GM08714 (cell line): ENCODE data around the gene PRICKLE3.
A peak's percentile ranks its signal among the peaks of the same experiment; 100 is the strongest.
"Not testable (repeated sequence)": the region's sequence is repeated elsewhere in the genome, so short reads cannot be mapped to it uniquely, and the experiment has no call there.

Source experiments
- H3K4me3 ChIP-seq: fragments of 200-500 bp; sonication (Bioruptor generic); 2 replicates; pipeline ENCODE4 v1.5.1; 2014; ENCODE audit warnings: mild to moderate bottlenecking, low read length, inconsistent platforms
- ZNF274 ChIP-seq: IDR thresholded peaks from 2 replicates; pipeline ENCODE4 v1.6.1; 2012; ENCODE audit warnings: mild to moderate bottlenecking, low read depth, low read length

The PRICKLE3 gene

DNA sequence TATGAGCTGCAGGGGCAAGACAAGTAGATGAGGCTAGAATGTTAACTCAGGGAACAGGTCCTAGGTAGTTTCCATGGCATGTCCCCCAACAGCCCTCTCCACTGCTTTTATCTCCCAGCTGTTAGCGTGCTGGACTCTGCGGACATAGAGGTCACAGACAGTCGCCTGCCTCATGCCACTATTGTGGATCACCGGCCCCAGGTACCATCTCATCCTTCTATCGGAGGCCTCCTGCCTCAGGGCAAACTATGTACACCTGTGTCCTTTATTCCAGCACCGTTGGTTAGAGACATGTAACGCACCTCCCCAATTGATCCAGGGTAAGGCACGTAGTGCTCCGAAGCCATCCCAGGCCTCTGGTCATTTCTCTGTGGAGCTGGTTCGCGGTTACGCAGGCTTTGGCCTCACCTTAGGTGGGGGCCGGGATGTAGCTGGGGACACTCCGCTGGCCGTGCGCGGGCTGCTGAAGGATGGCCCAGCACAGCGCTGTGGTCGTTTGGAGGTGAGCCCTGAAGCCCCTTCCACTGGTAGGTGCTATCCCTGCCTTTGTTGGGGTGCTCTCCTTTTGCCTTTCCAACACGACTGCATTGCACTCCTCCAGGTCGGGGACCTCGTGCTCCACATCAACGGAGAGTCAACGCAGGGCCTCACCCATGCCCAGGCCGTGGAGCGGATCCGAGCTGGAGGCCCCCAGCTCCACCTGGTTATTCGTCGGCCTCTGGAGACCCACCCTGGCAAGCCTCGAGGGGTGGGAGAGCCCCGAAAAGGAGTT, 21.4 kb downstream of the PRICKLE3 start:
- no peak for TF ChIP-seq ZNF274
- no peak overlapping the region for H3K4me3 ChIP-seq

DNA sequence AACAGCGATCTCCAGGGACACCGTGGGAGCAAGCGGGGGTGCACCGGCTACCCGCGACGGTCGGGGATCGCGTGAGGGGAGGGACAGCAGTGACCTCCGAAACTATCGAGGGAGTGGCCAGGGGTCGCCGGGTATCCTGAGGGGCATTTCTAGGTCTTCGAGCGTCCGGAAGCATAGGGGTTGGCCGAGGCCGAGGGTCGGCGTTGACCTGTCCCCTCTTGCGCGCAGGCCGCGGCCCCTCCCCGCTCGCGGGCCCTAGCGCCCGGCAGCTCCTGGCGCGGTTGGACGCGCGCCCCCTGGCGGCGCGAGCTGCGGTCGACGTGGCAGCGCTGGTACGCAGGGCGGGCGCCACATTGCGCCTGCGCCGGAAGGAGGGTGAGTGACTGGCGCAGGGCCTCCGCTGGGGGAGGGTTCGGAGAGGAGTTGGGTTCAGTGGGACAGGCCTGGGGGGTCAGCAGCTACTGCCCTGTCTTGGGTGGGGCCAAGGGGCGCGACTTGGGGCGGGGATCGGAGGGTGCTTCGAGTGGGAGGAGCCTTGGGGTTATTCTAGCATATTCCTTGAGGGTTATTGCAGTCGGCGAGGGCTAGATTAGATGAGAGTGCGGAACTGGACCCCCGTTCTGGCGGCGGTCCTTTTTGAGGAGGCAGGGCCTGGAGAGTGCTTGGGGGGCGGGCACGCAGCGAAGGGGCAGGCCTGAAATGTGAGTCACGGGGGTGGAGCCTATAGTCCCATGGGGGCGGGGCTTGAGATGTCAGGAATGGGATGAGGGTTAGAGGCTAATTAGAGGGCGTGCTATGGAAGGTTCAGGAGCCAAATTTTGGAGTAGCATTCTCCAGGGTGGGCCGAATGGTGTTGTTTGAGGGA, 22.4 kb downstream of the PRICKLE3 start:
- H3K4me3 ChIP-seq: peak overlapping the region; percentile 38; the same call in 1 of the 2 replicates
- TF ChIP-seq ZNF274: no peak

DNA sequence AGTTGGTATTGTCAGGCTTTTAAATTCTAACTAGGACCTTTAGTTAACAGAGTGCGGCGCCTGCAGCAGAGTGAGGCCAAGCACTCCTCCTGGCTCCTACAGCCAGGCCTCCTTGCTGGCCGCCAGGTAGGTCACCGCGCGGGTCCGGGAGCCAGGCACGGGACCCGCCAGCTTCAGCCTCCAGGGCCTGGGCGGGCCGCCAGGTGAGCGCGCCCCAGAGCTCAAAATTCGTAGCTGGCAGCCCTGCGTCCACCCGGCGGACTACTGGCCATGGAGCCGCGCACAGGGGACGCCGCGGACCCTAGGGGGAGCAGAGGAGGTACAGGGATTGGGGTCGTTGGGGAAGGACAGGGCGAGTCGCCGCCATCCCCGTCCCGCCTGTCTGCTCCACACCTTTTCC, 23.6 kb downstream of the PRICKLE3 start, which contains the start of gene MAGIX:
TSS of gene MAGIX (plus strand) at position 139 of the 400 bp plus-strand sequence. CDS start at position 271, 132 bp downstream.
- no peak for TF ChIP-seq ZNF274

DNA sequence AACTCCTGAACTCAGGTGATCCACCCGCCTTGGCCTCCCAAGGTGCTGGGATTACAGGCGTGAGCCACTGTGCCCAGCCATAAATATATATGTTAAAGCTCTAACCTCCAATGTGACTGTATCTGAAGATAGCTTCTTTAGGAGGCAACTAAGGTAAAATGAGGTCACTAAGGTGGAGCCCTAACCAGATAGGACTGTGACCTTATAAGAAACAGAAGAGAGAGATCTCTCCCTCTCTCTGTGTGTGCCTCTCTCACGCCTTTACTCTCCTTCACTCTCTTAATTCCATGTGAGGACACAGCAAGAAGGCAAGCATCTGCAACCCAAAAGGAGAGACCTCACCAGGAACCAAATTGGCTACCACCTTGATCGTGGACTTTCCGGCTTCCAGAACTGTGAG, 24.5 kb downstream of the PRICKLE3 start:
- no peak overlapping the region for H3K4me3 ChIP-seq
- TF ChIP-seq ZNF274: no peak

More for the DNA sequence above, 23.6 kb downstream of the PRICKLE3 start, which contains the start of gene MAGIX:
- H3K4me3 ChIP-seq: peak within 1 kb of the TSS; percentile 38; the same call in 1 of the 2 replicates

DNA sequence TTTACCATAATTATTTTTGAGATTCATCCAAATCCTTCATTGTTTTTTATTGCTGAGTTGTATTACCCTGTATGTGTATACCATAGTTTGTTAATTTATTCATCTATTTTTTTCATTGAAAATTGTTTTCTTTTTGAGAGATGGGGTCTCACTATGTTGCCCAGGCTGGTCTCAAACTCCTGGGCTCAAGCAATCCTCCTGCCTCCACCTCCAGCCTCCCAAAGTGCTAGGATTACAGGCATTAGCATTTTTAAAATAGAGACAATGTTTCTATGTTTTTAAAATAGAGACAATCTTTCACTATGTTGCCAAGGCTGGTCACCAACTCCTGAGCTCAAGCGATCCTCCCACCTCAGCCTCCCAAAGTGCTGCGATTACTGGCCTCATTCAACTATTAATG, 25.3 kb downstream of the PRICKLE3 start:
- no peak overlapping the region for H3K4me3 ChIP-seq
- no peak for TF ChIP-seq ZNF274

DNA sequence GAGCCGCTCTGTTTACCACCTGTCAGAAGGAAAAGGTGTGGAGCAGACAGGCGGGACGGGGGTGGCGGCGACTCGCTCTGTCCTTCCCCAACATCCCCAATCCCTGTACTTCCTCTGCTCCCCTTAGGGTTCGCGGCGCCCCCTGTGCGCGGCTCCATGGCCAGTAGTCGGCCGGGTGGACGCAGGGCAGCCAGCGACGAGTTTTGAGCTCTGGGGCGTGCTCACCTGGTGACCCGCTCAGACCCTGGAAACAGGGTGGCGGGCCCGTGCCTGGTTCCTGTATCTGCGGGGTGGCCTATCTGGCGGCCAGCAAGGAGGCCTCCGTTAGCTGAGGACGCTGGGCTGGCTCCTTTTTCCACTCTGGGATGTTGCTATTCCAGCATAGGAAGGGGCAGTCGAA, 29.0 kb downstream of the PRICKLE3 start:
- TF ChIP-seq ZNF274: no peak
- H3K4me3 ChIP-seq: no peak overlapping the region

DNA sequence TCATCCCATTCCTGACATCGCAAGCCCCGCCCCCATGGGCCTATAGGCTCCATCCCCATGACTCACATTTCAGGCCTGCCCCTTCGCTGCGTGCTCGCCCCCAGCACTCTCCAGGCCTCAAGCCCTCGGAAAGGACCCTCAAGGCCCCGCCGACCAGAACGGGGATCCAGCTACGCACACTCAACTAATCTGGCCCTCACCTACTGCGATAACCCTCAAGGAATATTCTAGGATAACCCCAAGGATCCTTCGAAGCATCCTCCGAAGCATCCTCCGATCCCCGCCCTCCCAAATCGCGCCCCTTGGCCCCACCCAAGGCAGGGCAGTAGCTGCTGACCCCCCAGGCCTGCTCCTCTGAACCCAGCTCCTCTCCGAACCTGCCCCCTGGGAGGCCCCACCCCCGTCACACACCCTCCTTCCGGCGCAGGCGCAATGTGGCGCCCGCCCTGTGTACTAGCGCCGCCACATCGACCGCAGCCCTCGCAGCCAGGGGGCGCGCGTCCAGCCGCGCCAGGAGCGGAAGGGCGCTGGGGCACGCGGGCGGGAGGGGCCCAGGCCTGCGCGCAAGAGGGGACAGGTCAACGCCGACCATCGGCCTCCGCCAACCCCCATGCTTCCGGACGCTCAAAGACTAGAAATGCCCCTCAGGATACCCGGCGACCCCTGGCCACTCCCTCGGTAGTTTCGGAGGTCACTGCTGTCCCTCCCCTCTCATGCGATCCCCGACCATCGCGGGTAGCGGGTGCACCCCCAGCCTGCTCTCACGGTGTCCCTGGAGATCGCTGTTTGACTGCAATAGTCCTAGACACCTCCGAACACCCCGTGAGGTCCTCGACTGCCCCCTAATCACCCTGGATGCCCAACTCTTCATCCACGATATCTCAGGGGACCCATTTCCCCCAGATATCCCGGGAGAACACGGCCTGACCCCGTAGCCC, 30.0 kb downstream of the PRICKLE3 start:
- no peak for TF ChIP-seq ZNF274
- H3K4me3 ChIP-seq: peak overlapping the region; percentile 60; the same call in 1 of the 2 replicates

DNA sequence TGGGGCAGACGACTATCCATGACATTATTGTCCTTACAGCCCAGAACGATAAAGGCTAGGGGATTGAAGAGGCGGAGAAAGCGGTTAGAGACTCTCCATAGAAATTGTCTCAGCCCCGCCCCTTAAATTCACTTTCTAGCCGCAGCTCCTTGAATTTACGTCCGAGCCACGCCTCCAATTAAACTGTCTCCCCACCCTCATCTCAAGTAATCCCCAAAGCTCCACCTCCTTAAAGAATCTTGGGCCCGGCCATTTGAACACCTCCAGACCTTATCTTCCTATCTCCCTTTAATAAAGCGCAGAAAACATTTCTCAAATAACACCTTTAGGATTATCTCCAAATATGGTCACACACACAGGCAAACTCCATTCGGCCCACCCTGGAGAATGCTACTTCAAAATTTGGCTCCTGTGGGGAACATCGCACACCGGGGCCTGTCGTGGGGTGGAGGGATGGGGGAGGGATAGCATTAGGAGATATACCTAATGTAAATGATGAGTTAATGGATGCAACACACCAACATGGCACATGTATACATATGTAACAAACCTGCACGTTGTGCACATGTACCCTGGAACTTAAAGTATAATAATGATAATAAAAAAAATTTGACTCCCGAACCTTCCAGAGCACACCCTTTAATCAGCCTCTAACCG, 30.8 kb downstream of the PRICKLE3 start:
- TF ChIP-seq ZNF274: no peak
- H3K4me3 ChIP-seq: peak overlapping the region; percentile 60; the same call in 1 of the 2 replicates

DNA sequence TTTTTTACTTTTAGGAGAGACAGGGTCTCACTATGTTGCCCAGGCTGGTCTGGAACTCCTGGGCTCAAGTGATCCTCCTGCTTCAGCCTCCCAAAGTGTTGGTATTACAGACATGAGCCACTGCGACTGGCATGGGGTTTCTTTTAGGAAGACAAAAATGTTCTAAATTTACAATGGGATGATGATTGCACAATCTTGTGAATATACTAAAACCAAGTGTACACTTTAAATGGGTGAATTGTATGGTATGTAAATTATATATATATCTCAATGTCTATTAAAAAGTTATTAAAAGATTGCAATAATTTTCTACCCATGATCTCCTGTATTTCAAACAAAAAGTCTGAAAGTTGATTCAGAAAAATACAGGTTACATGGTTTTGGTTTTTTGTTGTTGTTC, 32.7 kb downstream of the PRICKLE3 start:
- no peak for TF ChIP-seq ZNF274
- no peak overlapping the region for H3K4me3 ChIP-seq

DNA sequence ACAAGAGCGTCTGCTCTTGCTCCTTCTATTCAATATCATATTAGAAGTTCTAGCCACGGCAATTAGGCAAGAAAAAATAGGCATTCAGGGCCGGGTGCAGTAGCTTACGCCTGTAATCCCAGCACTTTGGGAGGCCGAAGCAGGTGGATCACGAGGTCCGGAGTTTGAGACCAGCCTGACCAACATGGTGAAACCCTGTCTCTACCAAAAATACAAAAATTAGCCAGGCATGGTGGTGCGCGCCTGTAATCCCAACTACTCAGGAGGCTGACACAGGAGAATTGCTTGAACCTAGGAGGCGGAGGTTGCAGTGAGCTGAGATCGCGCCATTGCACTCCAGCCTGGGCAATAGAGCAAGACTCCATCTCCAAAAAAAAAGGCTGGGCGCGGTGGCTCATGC, 36.9 kb downstream of the PRICKLE3 start:
- not testable (repeated sequence) for H3K4me3 ChIP-seq

DNA sequence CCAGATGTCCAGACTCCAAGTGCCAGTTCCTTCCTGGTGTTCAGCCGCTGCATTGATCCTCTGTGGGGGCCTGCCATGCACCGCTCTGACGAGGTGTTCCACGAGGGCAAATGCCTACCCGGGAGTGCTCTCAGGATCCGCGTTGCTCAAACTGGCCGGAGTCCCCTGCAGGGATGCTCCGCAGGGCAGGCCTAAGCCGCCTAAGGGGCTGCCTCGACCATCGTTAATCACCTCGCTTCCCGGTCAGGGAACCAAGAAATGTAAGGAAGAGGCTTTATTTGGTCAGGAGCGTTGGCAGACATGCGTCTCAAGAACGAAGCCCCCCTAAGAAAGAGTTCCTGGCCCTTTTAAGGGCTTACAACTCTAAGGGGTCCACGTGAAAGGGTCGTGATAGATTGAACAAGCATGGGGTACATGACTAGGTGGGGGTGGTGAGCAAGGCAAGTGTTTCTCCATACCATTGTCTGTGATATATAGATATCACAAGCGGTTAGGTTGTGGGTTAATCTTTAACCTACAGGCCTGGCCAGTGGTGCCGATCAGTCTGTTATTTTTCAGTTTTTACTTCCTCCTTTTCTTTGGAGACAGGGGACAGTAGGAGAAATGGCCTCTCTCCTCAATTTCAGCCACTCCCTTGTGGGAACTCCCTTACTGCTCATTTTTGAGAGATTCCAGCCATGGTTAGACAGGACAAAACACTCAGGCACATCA, 37.6 kb downstream of the PRICKLE3 start:
- H3K4me3 ChIP-seq: not testable (repeated sequence)

DNA sequence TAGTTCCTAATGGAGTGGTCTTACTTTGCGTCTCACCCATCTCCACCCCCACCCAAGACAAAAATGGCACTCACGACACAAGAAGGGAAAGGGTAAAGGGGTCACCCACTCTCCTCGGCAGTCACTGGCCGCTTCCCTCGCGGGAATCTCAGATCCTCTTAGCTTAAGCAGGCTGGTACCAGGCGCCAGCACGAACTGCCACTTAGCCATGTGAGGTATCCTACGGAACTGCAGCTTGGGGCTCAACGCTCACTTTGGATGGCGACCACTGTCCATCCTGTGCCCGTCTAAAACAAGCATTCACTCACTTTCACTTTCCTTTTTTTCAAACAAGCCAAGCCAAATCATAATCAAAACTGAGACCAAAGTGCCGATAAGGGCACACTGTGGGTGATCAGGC, 38.2 kb downstream of the PRICKLE3 start:
- H3K4me3 ChIP-seq: no peak overlapping the region
- TF ChIP-seq ZNF274: no peak

DNA sequence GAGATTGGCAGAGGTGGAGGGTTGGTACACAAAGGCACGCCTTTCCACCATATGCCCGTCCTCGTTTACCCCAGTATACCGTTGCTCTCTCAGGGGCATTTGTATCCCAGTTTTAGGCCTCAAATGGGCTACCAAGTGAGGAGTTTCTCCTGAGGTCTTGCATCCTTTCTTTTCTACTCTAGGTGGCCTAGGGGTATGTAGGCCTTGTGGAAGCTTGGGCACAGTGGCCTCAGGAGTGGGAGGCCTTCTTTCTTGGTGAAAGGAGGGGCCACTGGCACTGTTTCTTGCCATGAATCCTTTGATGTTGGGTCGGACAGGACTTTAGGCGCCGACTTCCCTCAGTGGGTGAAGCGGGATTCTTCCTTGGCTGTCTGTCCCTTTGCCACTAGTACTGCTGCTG, 38.9 kb downstream of the PRICKLE3 start:
- H3K4me3 ChIP-seq: no peak overlapping the region
- no peak for TF ChIP-seq ZNF274

DNA sequence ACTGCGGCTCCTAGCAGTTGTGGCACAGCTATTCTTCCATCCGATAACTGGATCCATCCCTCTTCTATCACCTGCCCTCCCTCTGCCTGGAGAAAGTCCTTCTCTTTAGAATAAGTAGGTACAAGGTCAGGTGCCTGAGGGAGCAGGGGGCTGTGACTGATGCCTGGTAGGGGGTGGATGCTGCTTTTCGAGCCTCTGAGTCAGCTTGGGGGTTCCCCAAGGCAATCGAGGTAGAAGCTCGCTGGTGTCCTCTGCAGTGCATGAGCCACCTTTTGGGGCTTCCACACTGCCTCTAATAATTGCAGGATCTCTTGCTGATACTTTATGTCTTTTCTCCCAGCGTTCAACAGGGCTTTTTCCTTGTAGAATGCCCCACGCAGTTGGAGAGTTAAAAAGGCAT, 43.0 kb downstream of the PRICKLE3 start:
- H3K4me3 ChIP-seq: not testable (repeated sequence)

DNA sequence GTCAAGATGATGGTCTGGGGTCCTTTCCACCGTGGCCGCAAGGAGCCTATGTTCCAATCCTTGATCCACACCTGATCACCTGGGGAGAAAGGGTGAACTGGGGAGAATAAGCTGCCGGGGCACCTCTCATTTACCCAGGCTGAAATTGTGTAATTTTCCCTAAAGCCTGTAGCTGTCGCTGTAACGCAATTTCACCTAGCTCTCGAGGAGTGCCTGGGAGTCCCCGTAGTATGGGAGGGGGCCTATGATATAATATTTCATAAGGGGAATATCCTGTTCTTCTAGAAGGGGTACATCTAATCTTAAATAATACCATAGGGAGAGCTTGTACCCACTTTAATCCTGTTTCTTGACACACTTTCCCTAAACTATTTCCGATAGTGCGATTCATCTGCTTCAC, 43.9 kb downstream of the PRICKLE3 start:
- H3K4me3 ChIP-seq: not testable (repeated sequence)
